Fibroblast of gingiva (primary cell): ENCODE results near the gene SP100.

Source experiments
- DNase-seq: peaks from one replicate; pipeline ENCODE4 v3.0.0-alpha.2; 2011; ENCODE audit warnings: low read depth

The SP100 gene

DNA sequence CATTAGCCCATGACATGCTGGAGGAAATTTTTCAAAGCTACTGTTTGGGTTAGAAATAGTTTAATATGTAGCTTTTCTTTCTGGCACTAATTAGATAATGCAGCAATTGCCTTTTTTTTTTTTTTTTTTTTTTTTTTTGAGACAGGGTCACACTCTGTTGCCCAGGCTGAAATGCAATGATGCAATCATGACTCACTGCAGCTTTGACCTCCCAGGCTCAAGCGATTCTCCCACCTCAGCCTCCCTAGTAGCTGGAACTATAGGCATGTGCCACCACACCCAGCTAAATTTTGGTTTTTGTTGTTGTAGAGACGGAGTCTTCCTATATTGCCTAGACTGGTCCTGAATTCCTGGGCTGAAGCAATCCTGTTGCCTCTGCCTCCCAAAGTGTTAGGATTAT lies 136.2 kb downstream of the SP100 start:
- DNase-seq: no peak

DNA sequence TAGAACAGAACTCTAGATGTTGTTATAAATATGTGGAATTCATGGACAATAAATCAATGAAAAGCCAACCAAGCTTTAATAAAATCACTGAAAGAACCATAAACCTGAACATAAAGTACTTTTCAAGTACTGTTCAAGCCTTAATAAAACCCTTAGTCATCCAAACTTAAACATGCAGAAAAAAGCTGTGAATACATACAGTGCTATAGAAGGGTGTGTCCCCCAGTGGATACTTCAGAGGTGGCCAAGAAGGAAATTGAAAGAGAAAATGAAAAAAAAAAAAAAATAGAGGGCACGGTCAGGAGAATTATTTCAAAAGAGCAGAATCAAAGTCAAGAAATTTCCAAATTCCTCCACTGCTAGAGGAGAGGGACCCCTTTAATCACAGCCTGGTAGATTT lies 141.1 kb downstream of the SP100 start:
- DNase-seq: no peak

DNA sequence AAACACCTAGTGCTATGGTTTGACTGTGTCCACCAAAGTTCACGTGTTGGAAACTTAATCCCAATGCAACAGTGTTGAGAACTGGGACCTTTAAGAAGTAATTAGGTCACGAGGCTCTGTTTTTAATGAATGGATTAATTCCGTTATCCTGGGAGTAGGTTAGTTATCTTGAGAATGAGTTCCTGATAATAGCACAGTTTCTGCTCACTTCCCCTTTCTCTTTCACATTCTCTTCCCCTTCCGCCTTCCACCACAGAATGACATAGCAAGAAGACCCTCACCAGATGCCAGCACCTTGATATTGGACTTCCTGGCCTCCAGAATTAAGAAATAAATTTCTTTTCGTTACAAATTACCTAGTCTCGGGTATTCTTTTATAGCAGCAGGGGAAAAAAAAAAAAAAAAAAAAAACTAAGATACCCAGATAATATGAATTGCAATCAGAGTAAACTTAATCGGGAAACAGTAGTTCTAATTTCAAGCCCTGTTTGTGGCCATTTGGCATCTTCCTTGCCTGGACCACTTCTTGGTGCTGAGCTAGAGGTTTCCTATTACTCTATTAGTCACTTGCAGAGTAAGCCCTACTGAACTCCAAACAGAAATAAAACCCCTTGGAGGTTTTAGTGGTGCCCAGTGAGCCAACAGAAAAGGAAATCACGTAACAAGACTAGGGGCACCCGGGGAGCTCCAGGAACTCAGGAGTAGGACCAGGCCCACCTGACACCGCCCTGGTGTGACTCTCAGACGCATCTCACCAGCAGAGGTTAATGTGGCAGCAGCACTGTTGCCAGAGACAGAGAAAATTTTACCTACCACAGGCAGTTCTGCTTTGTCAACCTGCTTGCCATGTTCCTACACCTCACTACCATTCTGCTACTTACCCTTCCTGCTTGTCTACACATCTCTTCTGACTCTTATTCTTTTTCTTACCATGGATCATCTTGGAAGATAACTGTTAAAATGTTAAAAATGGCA lies 149.1 kb downstream of the SP100 start:
- peak; percentile 30 for DNase-seq

DNA sequence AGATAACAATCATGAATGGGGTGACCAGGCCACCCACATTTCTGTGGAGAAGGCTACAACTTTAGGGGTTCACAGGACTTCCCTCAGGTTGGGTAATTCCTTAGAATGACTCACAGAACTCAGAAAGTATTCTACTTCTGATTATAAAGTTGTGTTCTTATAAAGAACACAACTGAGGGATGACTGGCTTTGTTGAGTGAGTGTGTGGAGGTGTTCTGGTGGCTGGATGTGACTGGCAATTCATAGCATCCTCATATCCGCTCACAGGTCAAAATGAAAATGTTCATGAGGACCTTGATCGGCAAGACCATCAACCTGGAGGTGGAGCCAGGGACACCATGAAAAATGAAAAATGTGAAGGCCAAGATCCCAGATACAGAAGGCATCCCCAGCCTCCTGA lies 153.3 kb downstream of the SP100 start:
- DNase-seq: no peak

DNA sequence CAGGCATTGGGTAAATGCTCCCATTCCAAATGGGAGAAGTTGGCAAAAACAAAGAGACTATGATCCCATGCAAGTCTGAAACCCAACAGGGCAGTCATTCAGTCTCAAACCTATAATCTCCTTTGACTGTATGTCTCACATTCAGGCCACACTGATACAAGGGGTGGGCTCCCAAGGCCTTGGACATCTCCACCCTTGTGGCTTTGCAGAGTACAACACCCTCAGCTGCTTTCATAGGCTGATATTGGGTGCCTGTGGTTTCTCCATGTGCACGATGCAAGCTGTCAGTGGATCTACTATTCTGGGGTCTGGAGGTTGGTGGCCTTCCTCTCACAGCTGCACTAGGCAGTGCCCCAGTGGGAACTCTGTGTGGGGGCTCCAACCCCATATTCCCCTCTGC lies 155.0 kb downstream of the SP100 start:
- no peak for DNase-seq

DNA sequence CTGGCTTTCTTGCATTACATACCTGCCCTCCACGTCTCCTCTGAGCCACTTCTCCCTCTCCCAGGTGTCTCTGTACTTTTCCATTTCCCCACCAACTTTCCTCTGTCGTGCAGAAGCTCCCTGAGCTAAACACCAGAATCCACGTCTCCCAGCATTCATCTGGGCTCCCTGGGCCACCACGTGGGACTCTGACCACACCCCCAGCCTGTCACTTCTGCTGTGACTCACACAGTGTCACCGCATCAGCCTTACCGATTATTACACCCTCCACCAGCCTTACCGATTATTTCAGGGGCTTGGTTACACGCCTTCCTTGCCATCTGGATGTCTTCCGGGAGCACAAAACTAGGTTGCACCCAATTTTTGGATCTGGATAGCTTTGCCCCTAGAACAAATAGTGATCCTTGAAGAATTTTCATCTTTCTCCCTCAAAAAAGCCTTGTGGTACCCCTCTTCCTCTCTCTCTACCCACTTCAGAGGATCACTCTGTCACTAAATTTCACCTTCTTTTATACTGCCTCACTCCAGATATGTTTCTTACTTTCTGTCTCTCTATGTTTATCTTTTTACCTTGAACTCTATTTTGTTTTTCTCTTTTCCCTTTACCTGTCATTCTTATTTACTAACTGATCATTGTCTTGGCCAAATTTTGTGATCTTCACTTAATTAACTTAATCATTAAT lies 159.8 kb downstream of the SP100 start:
- DNase-seq: no peak

DNA sequence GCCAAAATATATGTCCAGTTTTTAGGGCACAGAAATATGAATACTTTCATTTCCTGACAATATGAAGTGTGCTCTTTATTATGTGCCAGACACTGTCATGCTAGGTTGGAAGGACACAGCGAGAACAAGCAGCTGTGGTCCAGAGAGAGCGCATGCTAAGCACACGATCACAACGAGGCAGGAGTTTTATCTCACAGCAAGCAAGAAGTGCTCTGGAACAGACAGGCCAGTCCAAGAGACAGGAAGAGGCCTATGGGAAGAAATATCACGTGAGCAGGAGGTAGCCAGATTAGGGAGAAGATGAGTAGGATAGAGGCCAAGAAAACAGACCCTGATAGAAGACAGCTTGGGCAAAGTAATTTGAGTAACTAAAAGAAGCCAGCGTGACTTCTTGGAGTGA lies 161.1 kb downstream of the SP100 start:
- no peak for DNase-seq

DNA sequence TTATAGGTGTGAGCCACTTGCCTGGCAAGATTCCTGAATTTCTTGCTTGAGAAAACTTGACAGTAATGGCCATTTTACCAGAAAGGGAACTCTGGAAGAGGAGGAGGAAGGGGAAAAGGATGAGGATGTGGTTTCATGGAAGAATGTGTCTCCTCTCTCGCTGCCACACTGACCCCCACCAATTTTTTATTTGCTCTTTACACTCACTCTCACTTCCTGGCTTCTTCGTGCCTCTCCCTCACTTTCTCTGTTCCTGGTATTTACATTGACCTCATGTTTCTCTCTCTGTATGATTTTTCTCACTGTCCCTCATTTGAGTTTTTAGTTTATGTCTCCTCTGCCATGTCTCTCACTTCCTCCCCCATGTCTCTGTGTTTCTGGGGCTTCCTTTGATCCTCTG lies 162.1 kb downstream of the SP100 start:
- DNase-seq: no peak

DNA sequence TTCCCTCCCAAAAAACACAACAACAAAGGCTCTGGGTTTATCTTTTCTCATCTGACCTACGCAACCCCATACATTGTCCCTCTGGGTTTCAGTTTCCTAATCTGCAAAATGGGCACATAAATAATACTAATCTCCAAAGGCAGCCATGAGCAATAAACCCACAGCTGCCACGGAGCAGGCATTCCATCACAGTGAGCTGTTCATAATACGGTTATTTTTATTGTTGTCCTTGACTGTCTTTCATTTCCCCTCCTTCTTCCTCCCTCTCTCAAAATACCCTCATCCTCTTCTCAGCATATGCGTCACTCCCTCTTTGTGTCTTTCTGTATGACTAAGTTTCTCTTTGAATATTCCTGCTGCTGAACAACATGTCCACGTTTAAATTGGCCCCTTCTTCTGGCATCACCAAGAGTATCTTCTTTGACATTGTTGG lies 166.9 kb downstream of the SP100 start:
- no peak for DNase-seq

DNA sequence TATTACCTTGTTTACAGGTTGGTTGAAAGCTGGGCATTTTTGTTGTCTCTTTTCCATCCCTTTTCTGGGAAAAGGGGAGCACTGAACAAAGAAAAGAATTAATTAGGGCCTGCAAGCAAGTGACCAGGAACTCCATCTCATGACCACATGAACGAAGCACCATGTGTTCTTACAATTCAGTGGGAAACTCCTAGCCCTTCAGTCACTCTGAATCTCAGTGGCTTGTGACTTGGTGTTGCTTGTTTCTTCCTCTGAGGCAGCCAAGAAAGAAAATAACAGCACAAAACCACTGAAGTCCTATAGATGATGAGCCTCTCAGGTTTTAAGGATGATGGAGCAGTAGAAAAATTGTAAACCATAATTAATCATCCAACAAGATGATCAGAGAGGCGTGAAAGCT lies 167.6 kb downstream of the SP100 start:
- DNase-seq: no peak

DNA sequence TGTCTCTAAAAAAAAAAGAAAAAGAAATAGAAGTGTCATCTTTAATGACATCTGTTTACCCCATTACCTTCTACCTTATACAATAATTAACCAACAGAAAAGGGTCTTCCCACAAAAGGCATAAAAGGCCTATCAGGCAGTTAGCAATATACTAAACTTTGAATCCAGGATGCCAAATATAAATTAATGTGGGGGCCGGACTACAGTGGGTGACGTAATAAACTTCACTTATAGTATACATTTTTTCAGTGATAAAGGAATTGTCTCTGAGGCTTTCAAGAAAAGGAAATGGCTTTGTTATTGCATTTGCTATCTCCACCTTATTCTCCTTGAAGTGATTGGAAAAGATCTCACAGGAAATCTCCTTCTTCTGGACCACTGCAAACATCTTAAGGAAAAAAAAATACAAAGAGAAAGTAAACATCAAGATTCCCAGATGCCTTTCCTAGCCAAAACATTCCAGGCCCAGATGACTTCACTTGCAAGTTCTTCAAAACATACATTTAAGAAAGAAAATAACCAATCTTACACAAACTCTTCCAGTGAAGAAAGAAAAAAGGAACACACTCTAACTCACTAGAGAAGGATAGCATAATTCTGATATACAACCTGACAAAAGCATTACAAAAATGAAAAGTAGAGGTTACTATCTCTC lies 170.5 kb downstream of the SP100 start:
- DNase-seq: no peak

DNA sequence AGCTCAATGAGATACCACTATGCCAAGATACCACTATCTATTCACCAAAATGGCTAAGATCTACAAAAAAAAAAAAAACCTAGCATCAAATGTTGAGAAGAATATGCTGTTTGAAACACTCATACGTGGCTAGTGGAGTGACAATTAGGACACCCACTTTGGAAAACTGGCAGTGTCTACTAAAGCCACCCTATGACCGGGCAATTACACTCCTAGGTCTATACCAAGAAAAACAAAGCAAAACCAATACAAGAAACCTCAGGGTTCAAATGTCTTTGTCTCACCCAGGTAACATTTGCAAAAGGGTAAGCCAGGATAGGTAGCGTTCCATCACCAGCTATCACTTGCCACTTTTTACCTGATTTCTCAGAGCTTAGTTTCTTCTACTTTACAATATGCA lies 173.0 kb downstream of the SP100 start:
- no peak for DNase-seq

DNA sequence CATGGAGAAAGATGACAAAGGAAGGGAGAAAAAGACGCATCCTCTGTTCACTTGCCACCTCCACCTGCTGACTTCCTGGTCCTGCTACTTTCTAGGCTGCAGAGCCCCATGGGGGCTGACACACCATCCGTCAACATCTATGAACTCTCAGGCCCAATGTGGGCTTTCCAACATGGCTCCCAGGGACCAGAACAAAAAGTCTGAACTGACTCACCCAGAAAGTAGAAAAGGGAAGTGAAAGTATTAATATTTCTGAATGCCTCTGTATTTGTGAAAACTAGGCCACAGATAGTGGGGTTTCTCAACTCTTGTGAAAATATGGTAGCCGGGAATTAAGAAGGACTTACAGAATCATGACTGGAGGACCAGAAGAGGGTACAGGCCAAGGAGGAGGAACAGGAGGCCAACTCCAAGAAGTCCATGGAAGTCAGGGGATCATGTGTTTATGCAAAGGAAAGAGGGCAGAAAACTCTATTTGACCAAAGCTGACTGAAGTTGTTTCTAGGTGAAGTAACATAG lies 173.6 kb downstream of the SP100 start:
- no peak for DNase-seq

DNA sequence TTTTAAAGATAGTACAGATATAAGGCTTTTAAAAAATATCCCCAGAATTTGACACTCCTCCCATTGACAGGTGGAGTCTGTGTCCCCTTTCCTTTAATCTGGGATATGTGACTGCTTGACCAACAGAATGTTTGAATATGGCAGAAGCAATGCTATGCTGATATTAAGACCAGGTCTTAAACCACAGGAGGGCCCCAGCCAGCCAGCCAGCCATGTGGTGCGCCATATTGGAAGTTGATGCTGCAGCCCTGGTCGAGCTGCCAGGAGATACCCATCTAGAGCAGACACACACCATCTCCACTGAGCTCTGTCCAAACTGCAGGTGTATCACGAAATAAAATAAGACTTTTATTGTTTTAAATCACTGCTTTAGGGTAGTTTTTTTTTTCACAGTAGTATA lies 174.3 kb downstream of the SP100 start:
- no peak for DNase-seq

DNA sequence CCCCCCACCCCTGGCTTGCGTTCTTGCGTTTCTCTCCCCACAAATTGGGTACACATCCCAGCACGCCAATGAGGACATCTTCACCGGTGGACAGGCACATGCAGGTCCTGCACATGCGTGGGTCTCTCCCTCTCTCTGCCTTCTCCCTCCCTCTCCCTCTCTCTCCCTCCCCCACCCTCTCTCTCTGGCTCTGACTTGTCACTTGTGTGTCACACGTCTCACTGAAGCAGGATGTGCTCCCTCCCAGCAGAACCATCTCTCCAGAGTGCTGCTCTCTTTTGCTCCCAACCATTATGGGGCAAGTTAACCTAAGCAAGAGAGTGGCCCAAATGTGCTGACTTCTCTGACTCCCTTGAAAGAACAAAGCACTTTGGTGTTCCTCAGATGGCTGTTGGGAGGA lies 175.8 kb downstream of the SP100 start:
- DNase-seq: no peak

DNA sequence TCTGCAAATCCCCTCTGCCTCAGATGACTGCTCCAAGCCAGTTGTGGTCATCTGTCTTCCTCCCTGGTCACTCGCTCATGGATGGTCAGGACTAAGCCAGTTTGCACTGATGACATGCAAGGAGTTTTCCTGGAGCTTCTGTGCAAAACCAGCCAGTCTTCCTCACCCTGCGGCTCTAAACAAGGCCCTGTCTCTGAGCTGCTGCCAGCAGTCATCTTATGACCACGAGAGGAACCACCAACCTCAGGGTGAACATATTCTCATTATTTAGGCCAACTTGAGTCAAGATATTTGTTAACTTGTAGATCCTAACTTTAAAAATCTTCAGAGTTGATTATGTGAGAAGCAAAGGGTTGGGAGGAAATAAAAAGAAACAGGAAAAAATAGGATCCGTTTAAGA lies 176.8 kb downstream of the SP100 start:
- DNase-seq: no peak
